ENCODE measurements around the gene KHSRP.

DNA sequence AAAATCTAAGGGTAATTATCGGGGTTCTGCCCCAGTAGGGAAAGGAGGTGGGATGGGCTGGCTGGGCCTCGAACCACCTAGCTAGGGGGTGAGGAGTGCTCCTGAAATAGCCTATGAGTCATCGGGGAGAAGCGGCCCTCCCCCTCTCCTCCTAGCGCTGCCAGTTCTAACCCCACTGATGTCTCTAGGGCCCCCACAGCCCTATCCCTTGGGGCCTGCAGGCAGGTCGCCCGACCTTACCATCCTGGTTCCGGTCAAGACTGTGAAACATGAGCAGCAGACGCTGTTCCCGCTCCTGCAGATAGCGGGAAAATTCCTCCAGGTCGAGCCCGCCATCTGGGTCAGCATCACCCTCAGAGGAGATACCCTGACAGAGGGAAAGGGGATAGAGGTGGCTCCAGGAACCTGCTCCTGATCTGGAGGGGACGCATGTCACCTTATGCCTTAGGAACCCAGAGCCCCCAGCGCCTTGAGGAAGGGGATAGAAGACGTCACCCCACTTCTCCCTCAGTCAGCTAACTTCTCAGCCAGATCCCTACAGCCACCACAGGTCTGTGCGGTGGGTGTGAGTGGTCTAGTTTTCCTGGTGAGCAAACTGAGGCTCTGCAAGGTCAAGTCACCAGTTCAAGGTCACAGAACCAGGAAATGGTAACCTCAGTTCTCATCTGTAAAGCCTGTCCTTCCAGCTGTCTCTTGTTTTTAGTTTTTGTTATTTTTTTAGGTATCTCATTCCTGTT is 33.5 kb upstream of the KHSRP start:
- TF ChIP-seq, protein P1, sequence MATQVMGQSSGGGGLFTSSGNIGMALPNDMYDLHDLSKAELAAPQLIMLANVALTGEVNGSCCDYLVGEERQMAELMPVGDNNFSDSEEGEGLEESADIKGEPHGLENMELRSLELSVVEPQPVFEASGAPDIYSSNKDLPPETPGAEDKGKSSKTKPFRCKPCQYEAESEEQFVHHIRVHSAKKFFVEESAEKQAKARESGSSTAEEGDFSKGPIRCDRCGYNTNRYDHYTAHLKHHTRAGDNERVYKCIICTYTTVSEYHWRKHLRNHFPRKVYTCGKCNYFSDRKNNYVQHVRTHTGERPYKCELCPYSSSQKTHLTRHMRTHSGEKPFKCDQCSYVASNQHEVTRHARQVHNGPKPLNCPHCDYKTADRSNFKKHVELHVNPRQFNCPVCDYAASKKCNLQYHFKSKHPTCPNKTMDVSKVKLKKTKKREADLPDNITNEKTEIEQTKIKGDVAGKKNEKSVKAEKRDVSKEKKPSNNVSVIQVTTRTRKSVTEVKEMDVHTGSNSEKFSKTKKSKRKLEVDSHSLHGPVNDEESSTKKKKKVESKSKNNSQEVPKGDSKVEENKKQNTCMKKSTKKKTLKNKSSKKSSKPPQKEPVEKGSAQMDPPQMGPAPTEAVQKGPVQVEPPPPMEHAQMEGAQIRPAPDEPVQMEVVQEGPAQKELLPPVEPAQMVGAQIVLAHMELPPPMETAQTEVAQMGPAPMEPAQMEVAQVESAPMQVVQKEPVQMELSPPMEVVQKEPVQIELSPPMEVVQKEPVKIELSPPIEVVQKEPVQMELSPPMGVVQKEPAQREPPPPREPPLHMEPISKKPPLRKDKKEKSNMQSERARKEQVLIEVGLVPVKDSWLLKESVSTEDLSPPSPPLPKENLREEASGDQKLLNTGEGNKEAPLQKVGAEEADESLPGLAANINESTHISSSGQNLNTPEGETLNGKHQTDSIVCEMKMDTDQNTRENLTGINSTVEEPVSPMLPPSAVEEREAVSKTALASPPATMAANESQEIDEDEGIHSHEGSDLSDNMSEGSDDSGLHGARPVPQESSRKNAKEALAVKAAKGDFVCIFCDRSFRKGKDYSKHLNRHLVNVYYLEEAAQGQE (IDR thresholded peaks at IDR 0.05; ENCODE audit: borderline replicate concordance in 1 of 2, low read depth in 1 of 2, low read length in 2 of 2), result no peak
- TF ChIP-seq SRF (IDR thresholded peaks at IDR 0.05; ENCODE audit: low read depth, low read length), result no peak
